ENCODE results near the gene ASPSCR1.

The ASPSCR1 gene

DNA sequence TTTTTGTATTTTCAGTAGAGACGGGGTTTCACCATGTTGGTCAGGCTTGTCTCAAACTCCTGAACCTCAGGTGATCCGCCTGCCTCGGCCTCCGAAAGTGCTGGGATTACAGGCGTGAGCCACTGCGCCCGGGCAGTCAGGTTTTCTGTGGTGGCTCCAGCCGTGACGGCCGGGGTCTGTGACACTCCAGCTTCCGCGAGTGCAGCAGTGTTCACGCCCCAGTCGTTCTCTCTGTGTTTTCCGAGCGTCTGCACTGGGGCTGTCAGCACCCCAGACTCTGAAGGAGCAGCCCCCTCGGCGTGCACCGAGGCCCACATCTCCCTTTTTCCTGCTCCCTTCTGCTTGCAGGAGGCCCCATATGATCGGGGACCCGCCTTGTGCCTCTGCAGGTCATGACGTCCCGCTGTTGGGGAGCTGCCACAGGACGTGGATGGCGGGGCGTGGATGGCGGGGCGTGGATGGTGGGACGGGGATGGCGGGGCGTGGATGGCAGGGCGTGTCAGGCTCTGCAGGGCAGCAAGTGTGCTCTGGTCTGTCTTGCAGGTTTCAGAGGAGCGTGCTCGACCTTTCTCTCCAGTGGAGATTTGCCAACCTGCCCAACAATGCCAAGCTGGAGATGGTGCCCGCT, 5.7 kb downstream of the ASPSCR1 start:
- no peak for DNase-seq

DNA sequence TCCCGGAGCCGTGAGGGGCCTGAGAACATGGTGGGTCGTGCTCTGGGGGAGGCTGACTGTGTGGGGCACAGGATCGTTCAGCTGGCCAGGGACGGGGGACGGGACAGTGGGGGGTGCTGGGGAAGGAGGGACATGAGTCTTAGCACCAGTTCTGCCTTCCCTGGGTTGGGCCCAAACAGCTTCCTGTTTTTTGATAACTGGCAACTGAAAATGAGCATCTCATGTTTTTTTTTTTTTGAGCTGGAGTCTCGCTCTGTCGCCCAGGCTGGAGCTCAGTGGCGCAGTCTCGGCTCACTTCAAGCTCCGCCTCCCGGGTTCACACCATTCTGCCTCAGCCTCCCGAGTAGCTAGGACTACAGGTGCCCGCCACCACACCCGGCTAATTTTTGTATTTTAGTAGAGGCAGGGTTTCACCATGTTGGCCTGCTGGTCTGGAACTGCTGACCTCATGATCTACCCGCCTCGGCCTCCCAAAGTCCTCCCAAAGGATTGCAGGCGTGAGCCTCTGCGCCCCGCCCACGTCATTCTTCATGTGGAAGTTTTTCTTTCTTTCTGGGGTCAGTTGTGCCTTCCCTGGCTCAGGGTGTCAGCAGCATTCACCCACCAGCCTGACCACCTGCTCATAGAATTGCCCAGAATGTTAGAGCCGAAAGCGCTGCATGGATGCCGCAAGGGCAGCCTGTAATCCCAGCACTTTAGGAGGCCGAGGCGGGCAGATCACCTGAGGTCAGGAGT, 6.4 kb downstream of the ASPSCR1 start:
- no peak for DNase-seq

- no peak for DNase-seq
Measured at GRCh38 chr17:81984773-81985410, 7.5 kb downstream of the ASPSCR1 start.

DNA sequence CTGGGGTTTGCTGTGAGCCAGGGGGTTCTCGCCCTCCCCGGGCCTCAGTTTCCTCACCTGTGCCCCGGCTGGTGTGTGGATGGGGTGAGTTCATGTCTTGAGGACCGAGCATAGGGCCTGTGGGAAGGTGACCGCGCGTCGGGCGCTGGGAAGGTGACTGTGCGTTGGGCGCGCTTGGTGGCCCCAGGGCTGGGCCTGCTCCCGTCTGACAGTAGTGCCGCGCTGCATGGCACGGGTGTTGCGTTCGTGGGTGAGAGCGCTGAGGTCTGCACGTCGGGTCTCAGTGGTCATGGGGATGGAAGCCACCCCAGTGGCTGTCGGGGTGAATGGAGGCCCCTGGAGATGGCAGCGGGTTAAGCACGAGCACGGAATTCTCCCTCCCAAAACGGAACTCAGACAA, 9.2 kb downstream of the ASPSCR1 start:
- no peak for DNase-seq

DNA sequence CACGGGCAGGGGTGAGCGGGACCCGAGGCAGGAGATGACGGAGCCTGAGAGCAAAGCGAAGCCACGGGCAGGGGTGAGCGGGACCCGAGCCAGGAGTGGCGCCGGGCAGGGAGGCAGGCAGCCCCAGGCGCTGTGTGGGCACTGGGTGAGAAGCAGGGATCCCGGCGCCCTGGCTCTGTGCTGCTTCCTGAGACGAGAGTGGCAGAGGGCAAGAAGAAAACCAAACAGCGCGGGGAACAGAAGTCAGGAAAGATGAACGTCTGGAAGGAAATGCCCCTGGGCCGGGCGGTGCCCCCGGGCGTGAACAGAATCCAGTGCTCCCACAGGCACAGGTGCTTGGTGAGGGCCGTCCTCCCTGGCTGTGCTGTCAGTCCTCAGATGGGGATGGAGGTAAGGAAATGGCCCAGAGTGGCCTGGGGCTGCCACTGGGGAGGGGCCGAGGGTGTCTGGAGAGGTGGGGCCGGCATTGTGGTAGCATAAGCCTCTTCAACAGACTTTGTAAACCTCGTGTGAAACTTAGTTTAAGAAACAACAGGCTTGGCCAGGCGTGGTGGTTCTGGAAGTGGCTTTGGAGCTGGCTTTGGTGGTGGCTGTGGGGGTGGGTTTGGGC, 9.8 kb downstream of the ASPSCR1 start:
- no peak for DNase-seq

- DNase-seq: no peak
Measured at GRCh38 chr17:81990836-81991683, 13.6 kb downstream of the ASPSCR1 start.

- no peak for DNase-seq
Measured at GRCh38 chr17:81991684-81992305, 14.4 kb downstream of the ASPSCR1 start.

DNA sequence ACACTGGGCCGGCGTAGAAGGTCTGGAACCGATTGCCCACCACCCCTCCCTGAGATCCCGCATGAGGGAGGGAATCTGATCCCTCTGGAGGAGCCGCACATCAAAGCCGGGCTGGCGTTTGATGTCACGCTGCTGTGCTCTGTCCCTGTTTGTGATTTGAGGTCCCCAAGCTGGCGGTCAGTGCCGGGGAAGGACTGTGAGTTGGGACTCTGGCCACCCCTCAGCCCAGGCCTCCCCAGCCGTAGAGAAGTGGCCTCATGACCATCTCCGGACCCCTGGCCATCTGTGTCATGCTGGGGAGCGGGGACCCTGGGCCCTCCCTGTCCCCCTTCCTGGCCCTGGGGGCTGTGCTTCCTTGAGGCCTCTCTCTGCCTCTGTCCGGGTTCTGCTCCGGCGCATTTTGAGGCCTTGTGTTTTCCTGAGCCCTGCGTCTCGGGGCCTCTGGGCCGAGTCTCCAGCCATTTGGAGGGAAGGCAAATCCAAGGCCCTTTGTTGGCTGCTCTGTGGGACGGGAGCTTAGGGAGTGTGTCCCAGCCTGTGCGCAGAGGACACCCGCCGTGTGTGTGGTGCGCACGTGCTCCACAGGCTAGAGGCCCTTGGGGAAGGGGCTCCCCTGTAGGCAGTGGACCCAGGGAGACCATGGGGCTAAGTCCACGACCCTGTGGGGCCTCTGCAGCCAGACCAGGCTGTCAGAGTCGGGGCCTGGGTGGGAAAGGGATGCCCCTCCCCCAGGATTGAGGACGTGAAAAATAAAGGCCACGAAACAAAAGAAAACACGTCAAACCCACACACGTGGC, 15.1 kb downstream of the ASPSCR1 start:
- no peak for DNase-seq

GRCh38 chr17:81993729-81994592, 16.5 kb downstream of the ASPSCR1 start:
- no peak for DNase-seq

- no peak for DNase-seq
Measured at GRCh38 chr17:81994593-81995462, 17.4 kb downstream of the ASPSCR1 start.

DNA sequence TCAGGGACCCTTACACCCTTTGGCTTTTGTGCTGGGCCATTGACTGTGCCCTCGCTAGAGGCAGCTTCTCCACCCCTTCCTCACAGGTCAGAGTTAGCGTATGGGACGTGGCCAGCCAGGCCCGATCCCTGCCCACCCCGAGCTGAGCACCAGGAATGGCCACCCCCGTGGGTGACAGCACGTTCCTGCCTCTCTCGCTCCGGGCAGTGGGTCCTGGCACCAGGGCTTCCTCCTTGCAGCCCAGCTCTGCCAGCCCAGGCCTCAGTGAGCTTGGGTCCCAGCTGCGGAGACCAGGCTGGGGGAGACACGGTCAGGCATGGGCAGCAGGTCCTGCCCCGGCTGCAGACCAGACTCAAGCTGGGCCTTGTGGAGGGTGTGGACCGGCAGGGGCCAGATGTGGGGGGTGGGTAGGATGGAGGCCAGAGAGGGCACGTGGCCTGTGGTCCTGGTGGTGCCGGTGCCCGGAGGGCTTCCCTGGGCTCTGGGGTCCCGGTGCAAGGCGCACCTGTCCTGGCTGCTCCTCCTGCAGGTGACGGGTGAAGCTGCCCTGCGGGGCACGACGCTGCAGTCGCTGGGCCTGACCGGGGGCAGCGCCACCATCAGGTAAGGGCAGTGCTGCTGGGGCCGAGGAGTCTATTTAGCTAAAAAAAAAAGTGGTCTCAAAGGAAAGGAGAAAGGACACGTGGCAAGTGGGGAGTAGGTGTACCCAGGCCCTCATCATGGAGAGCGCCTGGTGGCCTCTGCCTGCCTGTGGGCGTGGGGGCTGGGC, 18.2 kb downstream of the ASPSCR1 start:
- no peak for DNase-seq

GRCh38 chr17:81996232-81996756, 18.9 kb downstream of the ASPSCR1 start:
- no peak for DNase-seq

DNA sequence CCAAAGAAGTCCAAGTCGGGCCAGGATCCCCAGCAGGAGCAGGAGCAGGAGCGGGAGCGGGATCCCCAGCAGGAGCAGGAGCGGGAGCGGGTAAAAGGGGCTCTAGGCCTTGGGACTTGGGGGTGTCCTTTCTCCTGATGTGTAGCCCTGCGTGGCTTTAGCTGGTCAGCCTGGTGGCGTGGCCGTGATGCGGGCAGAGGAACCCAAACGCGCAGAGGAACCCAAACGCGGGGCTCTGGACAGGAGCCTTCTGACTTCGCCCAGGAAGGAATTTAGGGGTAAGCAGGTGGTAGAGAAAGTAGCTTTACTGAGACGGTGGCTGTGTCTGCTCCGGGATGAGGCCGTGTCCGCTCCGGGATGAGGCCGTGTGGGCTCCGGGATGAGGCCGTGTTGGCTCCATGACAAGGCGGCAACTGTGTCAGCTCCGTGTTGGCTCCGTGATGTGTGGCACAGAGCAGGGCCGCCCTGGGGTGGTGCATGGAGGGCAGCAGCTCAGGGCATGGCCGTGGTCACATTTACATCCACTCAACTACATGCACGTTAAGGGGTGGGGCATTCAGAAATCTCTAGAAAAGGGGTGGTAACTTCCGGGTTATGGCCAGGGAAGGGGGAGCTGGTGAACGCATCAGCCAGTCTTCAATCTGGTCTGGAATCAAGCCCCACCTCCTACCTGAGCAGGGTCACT, 19.5 kb downstream of the ASPSCR1 start:
- DNase-seq: no peak

DNA sequence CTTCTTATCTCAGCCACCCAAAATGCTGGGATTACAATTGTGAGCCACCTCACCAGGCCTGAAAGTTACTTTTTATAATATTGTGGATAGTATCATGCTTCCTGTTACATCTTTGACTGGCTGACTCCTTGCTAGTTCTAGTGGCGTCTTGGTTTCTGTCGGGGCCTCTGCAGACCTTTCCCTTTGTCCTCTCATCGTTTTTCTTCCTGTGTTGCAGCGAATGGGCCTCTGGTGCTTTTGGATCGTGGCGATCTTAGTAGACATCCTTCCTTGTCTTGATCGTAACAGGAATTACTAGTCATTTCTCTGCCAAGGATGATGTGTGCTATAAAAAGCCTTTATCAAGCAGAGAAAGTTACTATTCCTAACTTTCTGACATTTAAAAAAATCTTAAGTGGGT, 20.8 kb downstream of the ASPSCR1 start:
- DNase-seq: no peak

GRCh38 chr17:81998691-81999438, 21.4 kb downstream of the ASPSCR1 start:
- no peak for DNase-seq

- no peak for DNase-seq
Measured at GRCh38 chr17:81999587-81999975, 22.2 kb downstream of the ASPSCR1 start.
